ENCODE measurements around the gene MACROD2.
"Not testable (repeated sequence)": the region's sequence is repeated elsewhere in the genome, so short reads cannot be mapped to it uniquely, and the experiment has no call there.

Gene MACROD2

GRCh38 chr20:15977026-15977425, 1981.7 kb downstream of the MACROD2 start:
- DNase-seq (ENCODE audit: low read depth) = no peak

GRCh38 chr20:15977758-15978157, 1982.4 kb downstream of the MACROD2 start:
- DNase-seq (ENCODE audit: low read depth) = no peak

- not testable (repeated sequence) for DNase-seq (ENCODE audit: low read depth)
These were observed 1990.4 kb downstream of the MACROD2 start for GRCh38 chr20:15985494-15986368.

- no peak for DNase-seq (ENCODE audit: low read depth)
These were observed 1991.4 kb downstream of the MACROD2 start for GRCh38 chr20:15986690-15987089.

GRCh38 chr20:15991279-15991678, 1996.0 kb downstream of the MACROD2 start:
- no peak for DNase-seq (ENCODE audit: low read depth)

- DNase-seq (ENCODE audit: low read depth) = no peak
These were observed 1997.2 kb downstream of the MACROD2 start for GRCh38 chr20:15992564-15992963.

- DNase-seq (ENCODE audit: low read depth) = no peak
These were observed 2004.8 kb downstream of the MACROD2 start for GRCh38 chr20:16000112-16000511.

GRCh38 chr20:16001286-16001685, 2006.0 kb downstream of the MACROD2 start:
- DNase-seq (ENCODE audit: low read depth) = no peak

- no peak for DNase-seq (ENCODE audit: low read depth)
These were observed 2008.0 kb downstream of the MACROD2 start for GRCh38 chr20:16003310-16003709.

- DNase-seq (ENCODE audit: low read depth) = no peak
These were observed 2009.0 kb downstream of the MACROD2 start for GRCh38 chr20:16004108-16004854.

- no peak for DNase-seq (ENCODE audit: low read depth)
These were observed 2010.0 kb downstream of the MACROD2 start for GRCh38 chr20:16005021-16005914.

GRCh38 chr20:16005915-16006493, 2010.7 kb downstream of the MACROD2 start:
- DNase-seq (ENCODE audit: low read depth) = no peak

GRCh38 chr20:16007164-16007563, 2011.8 kb downstream of the MACROD2 start:
- no peak for DNase-seq (ENCODE audit: low read depth)

- DNase-seq (ENCODE audit: low read depth) = no peak
These were observed 2012.6 kb downstream of the MACROD2 start for GRCh38 chr20:16007962-16008361.

- no peak for DNase-seq (ENCODE audit: low read depth)
These were observed 2015.7 kb downstream of the MACROD2 start for GRCh38 chr20:16011056-16011455.

- DNase-seq (ENCODE audit: low read depth) = no peak
These were observed 2016.2 kb downstream of the MACROD2 start for GRCh38 chr20:16011519-16011918.

GRCh38 chr20:16012934-16013333, 2017.6 kb downstream of the MACROD2 start:
- DNase-seq (ENCODE audit: low read depth) = not testable (repeated sequence)

GRCh38 chr20:16013631-16014030, 2018.3 kb downstream of the MACROD2 start:
- DNase-seq (ENCODE audit: low read depth) = no peak

GRCh38 chr20:16014436-16014835, 2019.1 kb downstream of the MACROD2 start:
- DNase-seq (ENCODE audit: low read depth) = no peak

GRCh38 chr20:16017656-16018055, 2022.3 kb downstream of the MACROD2 start:
- DNase-seq (ENCODE audit: low read depth) = no peak

GRCh38 chr20:16018881-16019280, 2023.6 kb downstream of the MACROD2 start:
- no peak for DNase-seq (ENCODE audit: low read depth)

- DNase-seq (ENCODE audit: low read depth) = no peak
These were observed 2025.7 kb downstream of the MACROD2 start for GRCh38 chr20:16020971-16021370.

All from activated T-helper 1 cell treated with Interleukin-2 at 50 U/mL for 16 hours (primary cell).